Testis (tissue), 2 donors: ENCODE measurements around the gene TM7SF3.

Experiments
- POLR2A ChIP-seq: fragments of 450-650 bp; IDR thresholded peaks from one replicate; pipeline ENCODE4 v1.6.1; 2017; ENCODE audit warnings: antibody characterized with exemption, mild to moderate bottlenecking, moderate library complexity
- TF ChIP-seq, protein P1 (sequence below), 3 experiments: fragments of 450-650 bp in 2 of 3; fragments of 200-600 bp in 1 of 3; sonication (generic) in 1 of 3; IDR thresholded peaks; one replicate each; pipeline ENCODE4 v1.5.1; 2016 to 2019; ENCODE audit warnings: antibody characterized with exemption in 3 of 3, mild to moderate bottlenecking in 2 of 3, moderate library complexity in 1 of 3

DNA sequence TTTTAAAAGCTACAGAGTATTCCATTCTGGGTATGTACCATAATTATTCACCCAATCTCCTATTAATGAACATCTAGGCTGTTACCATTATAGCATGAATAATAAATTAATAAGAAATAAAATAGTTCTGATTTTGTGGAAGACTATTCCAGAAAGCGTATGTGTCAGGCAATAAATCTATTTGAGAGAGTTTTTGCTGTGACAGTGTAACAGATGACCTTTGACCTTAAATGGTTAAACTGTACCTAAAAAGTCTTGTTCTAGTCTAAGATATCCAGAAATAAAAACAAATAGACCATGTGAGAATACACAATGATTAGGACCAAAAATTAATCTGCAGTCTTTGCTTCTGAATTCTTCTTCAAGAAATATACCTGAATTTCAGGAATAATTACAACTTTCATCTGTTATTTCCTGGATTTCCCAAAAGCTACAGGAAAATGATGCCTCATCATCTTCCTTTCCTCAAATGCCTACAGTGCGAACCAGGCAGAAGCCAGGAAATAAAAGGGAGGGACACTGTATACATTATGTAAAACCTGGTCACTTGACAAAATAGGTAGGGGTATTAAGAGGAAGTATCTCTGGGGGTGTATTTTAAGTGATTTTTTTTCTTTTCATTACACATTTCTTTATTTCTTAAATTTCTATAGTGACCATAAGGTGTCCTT is 7.3 kb downstream of the TM7SF3 start:
- TF ChIP-seq, protein P1, sequence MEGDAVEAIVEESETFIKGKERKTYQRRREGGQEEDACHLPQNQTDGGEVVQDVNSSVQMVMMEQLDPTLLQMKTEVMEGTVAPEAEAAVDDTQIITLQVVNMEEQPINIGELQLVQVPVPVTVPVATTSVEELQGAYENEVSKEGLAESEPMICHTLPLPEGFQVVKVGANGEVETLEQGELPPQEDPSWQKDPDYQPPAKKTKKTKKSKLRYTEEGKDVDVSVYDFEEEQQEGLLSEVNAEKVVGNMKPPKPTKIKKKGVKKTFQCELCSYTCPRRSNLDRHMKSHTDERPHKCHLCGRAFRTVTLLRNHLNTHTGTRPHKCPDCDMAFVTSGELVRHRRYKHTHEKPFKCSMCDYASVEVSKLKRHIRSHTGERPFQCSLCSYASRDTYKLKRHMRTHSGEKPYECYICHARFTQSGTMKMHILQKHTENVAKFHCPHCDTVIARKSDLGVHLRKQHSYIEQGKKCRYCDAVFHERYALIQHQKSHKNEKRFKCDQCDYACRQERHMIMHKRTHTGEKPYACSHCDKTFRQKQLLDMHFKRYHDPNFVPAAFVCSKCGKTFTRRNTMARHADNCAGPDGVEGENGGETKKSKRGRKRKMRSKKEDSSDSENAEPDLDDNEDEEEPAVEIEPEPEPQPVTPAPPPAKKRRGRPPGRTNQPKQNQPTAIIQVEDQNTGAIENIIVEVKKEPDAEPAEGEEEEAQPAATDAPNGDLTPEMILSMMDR (IDR thresholded peaks at IDR 0.05) = no peak
- no peak for TF ChIP-seq POLR2A
